ENCODE measurements around the gene ABHD5.

Gene ABHD5

GRCh38 chr3:43759297-43759782 is 68.6 kb downstream of the ABHD5 start:
- DNase-seq: no peak

GRCh38 chr3:43759938-43760337 is 69.2 kb downstream of the ABHD5 start:
- no peak for DNase-seq

GRCh38 chr3:43760938-43761337 is 70.2 kb downstream of the ABHD5 start:
- DNase-seq: no peak

GRCh38 chr3:43762451-43762850 is 71.7 kb downstream of the ABHD5 start:
- no peak for DNase-seq

GRCh38 chr3:43764056-43764455 is 73.3 kb downstream of the ABHD5 start:
- no peak for DNase-seq

GRCh38 chr3:43764471-43764870 is 73.7 kb downstream of the ABHD5 start:
- DNase-seq: no peak

- DNase-seq: peak; percentile 7
Observed at GRCh38 chr3:43765521-43765971, 74.8 kb downstream of the ABHD5 start.

GRCh38 chr3:43766672-43767465 is 76.1 kb downstream of the ABHD5 start:
- no peak for DNase-seq

- no peak for DNase-seq
Observed at GRCh38 chr3:43768381-43768973, 77.7 kb downstream of the ABHD5 start.

- DNase-seq: peak; percentile 50
Observed at GRCh38 chr3:43769097-43769884, 78.6 kb downstream of the ABHD5 start.

- no peak for DNase-seq
Observed at GRCh38 chr3:43769885-43770425, 79.2 kb downstream of the ABHD5 start.

GRCh38 chr3:43770426-43771103 is 79.8 kb downstream of the ABHD5 start:
- no peak for DNase-seq

- no peak for DNase-seq
Observed at GRCh38 chr3:43771610-43772009, 80.9 kb downstream of the ABHD5 start.

GRCh38 chr3:43773273-43774094 is 82.7 kb downstream of the ABHD5 start:
- DNase-seq: no peak

GRCh38 chr3:43774799-43775198 is 84.1 kb downstream of the ABHD5 start:
- no peak for DNase-seq

GRCh38 chr3:43776101-43776500 is 85.4 kb downstream of the ABHD5 start:
- DNase-seq: no peak

- no peak for DNase-seq
Observed at GRCh38 chr3:43779850-43780249, 89.1 kb downstream of the ABHD5 start.

GRCh38 chr3:43782541-43782940 is 91.8 kb downstream of the ABHD5 start:
- no peak for DNase-seq

Measured in NCI-H510A treated with DMSO at 0.1 percent for 48 hours (cell line).